HG03469 (cell line): Measurements from ENCODE around the gene TNFRSF1B.

Experiments used
- ATAC-seq: cut with Tn5 transposase; IDR thresholded peaks from one replicate; pipeline ENCODE4 v1.9.1; 2021; ENCODE audit warnings: mild to moderate bottlenecking, moderate library complexity, moderate number of reproducible peaks; ENCODE audit not compliant: unreplicated experiment

Gene TNFRSF1B

DNA sequence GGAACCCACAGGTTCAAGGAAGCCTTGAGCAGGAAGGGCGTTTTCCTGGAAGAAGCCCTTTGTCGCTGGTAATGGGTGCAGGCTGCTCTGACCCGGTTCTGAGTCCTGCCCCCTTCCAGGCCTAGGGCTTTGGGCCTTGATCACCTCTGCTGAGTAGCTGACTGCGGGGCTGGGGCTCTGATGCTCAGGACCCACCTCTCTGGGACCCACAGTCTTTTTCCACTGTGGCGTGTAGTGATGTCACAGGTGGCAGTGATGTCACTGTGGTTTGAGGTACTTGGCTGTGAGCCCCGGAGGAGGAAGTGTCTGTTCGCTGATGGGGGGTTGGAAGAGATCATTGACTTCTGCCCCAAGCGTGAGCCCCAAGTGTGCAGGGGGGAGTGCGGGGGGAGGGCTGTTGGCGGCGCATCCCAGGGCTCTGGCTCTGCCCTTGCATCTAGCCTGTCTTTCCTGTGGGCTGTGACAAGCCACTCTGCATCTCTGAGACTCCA lies 6.9 kb downstream of the TNFRSF1B start:
- no peak for ATAC-seq

DNA sequence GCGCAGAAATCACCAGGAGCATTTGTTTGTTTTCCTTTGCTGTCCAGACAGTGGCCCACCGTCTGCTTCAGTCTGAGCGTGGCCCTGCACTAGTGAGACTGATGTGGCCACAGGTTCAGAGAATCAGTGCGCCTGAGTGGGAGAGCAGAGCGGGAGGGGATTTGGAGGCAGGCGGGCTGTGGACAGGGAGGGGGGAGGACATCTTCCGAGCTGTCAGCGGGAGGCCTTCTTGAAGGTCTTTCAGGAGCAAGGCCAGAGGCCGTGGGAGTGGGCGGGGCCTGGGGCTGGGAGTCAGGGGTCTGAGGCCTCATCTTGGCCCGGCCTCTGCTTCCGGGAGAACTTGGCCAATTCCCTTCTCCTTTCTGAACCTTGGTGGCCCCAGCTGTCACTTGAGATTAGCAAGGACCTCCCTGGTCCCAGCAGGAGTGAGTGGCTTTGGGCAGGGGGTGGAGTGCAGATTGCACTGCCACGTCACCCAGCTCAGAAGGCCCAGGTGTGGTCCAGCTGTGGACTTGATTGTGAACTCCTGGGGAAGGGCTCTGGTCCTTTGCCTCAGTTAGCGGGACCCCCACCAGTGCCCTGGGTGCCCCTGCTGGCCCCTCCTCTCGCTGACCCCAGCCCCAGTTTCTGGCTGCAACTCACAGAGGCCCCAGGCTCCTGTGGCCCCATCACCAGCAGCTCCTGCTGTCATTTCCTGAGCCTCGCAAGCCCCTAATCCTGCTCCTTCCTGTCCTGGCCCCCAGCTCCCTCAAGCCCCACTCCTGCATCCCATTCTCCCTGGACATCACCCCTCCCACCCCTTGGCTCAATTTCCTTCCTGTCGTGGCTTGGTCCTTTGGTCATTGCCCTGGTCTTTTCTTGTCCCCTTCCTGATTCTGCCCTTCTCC lies 8.4 kb downstream of the TNFRSF1B start:
- no peak for ATAC-seq

DNA sequence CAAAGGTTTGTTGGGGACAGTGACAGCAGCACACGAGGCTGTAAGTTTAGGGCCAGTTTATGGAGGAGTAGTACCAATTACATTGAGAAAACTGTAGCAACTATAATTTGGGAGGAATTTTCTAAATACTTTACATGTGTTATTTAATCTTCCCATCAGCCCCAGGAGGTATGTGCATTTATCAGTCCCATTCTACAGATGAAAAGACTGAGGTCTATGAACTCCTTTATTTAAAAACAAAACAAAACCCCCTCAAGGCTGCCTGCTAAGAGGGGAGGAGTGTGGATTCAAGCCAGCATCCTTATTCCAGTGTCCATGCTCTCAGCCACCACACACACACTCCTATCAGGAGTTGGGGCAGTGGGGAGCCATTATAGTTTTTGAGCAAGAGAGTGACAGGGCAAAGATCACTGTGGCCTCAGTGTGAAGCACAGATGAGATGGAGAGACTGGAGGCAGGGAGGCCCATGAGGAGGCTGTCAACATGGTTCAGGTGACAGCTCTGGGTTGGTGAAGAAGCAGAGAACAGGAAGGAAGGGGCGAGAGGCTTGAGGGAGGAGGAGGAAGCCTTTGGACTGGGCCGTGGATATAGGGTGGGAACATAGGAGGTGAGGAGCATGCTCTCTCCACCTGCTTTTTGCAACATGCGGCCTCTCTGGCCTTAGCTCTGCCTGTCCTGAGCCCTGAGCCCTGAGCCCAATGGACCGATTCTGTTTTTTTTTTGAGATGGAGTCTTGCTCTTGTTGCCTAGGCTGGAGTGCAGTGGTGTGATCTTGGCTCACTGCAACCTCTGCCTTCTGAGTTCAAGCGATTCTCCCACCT lies 9.7 kb downstream of the TNFRSF1B start:
- ATAC-seq: no peak

DNA sequence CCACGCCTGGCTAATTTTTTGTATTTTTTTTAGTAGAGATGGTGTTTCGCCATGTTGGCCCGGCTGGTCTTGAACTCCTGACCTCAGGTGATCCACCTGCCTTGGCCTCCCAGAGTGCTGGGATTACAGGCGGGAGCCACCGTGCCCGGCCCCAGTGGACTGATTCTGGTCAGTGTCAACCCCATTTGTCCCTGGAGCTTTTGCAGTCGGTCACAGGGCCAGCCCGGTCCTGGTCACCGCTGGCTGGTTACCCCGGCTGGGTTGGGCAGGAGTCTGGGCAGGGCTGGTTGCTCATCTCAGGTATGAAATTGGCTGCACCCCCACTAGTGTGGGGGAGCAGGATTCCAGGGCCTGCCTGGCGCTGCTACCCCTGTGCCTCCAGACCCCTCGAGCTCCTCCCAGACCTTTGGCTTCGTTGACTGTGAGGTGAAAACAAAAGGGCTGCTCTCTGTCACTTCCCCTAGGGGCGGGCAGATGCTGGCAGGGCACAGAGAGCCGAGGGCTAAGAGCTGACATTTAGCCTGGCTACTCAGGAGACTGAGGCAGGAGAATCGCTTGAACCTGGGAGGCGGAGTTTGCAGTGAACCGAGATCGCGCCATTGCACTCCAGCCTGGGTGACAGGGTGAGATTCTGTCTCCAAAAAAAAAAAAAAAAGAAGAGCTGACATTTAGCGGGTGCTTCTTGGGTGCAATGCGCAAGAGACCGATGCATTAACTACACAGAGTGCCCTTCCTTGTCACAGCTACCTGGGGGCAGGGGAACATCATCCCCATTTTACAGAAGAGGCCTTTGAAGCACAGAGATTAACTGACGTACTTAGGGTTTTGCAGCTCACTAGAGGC lies 10.6 kb downstream of the TNFRSF1B start:
- ATAC-seq: no peak

DNA sequence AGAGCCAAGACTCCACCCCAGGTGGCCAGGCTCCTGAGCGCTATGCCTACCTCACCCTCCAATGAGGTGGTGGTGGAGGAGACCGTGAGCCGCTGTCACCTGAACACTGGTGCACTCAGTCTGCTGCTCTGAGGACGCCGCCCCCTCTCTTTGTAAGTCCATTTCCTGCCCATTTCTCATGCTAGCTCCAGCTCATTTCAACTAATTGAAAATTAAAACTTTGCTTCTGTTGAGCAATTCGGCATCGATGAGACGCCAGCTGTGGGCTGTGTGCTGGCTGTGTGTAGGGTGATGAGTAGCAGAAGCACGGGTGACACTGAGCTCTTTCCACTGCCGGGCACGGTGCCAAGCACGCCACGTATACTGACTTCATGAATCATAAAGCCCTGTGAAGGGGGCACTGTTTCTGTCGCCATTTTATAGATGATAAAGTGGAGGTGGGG lies 11.2 kb downstream of the TNFRSF1B start:
- no peak for ATAC-seq

DNA sequence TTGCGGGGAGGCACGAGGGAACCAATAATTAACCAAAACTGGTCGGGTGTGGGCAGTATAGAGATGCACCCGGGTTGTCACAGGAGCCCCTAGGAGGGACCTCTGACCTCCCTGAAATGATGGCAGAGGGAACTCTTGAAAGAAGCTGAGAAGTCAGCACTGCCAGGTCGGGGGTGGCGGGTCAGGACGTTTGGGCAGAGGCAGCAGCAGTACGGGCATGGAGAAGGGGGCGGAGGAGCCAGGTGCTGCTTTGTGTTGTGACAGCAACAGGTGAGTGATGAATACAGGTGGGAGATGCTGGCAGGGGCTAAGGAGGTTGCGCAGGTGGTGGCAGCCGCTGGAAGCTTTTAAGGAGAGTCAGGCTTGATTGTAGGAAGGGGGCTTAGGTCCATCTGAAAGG lies 11.7 kb downstream of the TNFRSF1B start:
- no peak for ATAC-seq

DNA sequence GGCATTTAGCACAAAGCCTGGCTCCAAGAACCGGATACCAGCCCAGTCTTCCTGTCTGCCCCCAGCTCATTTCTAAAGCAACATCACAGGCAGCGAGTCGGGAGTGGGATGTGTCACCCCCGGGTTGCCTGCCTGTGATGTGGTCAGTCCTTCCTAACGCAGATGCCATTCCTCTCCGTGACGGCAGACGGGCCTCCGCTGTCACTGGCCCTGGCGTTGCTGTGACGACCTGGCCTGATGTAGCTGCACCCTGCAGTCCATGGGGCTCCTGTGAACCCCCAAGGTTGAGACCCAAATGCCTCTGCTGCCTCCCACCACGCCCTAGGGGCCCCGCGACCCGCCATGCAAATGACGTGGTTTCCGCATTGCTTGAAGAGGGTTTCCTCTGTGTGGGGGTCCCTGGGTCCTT lies 12.3 kb downstream of the TNFRSF1B start:
- ATAC-seq: no peak

DNA sequence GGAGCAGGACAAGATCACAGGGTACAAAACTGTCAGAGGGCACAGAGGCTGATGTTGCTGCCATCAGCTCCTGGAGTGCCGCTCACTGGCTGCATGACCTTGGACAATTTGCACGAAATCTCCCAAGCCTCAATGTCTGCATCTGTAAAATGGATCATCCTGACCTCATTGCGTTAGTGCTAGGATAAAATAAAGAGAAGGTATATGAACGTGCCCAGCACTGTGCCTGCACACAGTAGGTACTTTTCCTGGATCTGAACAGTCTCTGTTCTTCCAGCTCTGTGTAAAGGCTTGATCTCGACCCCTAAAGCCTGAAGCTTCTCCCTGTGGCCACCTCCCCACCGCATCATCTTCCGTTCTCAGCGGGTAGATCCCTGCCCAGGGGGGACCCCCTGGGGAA lies 12.9 kb downstream of the TNFRSF1B start:
- ATAC-seq: no peak

DNA sequence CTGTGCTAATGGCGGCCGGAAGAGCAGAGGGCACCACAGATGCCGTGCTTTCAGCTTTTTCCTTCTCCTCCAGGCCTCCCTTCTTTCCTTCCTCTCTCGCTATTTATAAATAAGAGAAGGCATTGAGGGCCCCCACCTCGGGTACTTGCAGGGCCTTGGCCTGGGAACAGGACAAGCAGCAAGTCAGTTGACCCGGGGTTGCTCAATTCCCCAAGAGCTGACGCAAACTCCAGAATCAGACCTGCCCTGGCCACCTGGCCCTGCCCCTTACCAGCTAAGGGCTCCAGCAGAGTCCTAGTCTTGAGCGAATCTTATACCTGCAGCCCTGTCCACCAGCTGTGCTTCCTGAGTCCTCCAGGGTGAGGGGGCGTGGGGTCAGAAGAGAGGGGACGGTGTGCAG lies 13.5 kb downstream of the TNFRSF1B start:
- ATAC-seq: no peak

DNA sequence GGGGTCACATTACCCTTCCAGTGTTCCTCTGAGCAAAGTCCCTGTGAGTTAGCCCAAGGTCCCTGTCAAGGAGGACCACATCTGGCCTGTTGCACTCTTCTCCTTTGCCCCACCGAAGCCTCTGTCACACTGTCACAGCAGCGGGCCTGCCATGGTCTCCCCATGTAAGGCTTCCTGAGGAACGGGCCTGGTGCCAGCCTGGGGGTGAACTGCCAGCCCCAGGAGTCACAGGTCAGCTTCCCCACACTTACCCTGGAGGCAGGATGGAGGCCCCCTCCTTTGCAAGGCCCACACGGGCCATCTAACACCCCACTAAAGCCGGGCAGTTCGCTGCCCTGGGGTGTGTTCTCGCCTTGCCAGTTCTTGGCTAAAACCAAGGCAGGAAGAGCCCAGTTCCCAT lies 14.1 kb downstream of the TNFRSF1B start:
- ATAC-seq: no peak

DNA sequence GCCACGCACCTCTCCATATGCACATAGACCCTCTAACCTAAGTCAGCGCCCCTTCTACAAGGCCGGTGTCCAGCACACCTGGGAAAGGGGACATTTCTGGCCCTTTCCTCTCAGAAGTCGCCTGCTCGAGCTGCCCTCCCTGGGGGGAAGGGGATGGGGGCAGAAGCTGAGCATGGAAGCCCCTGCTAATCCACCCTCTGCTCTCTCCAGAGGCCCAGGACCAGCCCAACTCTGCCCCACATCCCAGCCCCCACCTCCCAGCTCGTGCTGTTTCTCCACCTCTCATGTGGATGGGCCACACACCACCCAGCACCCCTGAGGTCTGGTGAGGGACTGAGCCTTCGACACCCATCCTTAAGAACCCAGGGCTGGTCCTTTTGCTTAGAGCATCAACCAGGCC lies 14.8 kb downstream of the TNFRSF1B start:
- ATAC-seq: no peak

DNA sequence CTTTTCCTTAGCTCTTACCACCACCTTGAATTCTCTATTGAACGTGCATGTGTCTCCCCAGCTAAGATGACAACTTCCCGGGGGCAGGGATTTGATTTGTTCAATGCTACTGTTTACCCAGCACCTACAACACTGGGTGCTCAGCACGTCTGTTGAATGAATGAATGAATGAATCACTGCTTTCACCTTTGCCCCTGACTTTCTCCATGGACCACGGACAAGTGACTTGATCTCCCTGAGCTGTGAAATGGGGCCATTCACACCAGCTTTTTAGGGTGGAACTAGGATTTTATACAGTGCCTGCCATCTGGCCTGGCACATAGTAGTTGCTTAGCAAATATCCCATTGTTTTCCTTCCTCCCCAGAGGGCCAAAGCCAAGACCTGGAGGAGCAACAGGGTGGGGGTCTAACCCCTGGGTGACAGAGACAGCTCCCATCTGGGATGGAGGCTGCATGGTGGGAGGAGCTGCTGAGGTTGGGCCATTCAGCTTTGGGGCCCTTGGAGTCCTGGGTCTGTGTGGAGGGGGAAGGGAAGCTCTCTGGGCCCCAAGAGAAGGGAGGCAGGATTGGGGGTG lies 15.7 kb downstream of the TNFRSF1B start:
- no peak for ATAC-seq

DNA sequence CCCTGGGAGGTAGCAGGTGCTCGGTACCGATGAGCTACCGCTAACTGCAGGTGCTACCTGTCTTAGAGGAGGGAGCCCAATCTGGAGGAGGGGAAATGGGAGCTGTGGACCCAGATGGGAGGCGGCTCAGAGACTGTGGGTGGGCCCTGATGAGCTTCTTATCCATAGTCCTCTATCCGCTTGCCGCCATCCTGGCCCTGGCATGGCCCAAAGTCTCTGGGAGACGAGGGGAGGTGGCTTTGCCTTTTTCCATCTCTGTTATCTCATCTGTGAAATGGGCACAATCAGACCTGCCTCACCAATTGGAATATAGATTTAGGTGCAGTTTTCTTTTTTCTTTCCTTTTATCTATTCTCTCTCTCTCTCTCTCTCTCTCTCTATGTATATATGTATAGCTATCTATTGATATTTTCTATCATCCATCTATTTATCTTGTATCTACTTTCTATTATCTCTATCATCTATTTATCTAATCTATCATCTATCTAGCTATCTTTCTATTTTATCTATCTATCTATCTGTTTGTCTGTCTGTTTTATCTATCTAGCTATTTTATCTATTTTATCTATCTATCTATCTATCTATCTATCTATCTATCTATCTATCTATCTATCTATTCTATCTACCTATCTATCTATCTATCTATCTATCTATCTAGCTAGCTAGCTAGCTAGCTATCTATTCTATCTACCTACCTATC lies 16.5 kb downstream of the TNFRSF1B start:
- no peak for ATAC-seq

DNA sequence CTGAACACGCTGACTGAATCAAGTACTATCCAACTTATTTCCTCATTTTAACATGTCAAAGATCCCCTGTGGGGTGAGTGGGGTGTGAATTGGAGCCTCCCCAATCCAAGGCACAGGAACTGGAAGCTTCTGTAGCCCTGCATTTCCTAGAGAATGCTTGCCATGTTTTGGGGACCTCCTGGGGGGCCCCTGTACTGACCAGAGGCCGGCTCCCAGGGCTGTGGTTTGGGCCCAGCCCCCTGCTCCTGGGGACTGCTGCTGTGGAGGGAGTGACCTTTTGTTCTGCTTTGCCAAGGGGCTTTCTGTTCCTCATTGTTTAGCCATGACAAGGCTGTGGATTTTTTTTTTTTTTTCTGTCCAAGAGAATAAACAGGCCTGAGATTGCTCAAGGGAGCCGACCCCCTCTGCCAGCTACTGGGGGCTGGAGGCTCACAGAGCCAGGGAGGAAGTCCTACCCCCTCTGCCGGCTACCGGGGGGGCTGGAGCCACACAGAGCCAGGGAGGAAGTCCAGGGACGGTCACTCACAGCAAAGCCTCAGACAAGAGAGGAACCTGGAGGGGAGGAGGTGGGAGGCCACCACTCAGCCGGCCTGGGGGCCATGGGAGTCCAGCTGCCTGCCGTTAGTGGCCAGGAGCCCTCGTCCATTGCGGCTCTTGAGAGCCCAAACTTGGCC lies 17.4 kb downstream of the TNFRSF1B start:
- no peak for ATAC-seq

DNA sequence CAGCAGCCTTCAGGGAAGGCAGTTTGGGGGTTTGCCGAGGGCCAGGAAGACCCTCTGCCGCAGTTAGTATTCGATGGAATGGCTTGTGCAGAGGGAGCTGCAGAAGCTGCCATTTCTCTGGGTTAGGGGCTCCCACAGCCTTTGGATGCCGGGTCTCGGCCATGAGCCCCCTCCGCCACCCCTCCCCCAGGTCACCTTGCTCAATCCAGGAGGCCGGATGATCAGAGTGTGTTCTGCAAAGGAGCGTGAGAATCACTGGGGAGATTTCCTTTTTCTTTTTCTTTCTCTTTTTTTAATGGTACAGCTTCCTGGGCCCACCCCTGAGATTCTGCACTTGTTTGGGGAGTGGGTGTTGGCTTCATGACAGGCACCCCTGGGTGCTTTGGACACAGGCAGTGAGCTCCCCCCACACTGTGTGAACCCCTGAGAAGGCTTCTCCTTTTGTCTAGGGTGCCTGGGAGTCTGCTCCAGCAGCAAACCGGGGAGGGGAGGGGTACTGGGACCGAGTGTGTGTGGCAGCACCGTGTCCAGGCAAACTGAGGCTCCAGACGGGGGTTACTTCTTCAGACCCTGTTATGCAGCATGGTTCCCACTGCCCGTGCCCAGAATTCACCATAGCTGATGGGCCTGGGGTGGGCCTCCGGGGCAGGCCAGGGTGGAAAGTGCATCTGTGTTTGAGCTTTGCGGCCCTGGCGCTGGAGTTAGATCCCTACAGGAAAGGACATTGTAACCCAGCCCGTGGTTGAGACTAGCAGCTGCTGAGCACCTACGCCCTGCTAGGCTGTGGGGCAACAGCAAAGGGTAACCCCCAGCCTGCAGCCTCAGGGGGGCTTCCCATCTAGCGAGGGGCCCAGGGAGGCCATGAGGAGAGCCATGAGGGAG lies 18.5 kb downstream of the TNFRSF1B start:
- ATAC-seq: no peak

DNA sequence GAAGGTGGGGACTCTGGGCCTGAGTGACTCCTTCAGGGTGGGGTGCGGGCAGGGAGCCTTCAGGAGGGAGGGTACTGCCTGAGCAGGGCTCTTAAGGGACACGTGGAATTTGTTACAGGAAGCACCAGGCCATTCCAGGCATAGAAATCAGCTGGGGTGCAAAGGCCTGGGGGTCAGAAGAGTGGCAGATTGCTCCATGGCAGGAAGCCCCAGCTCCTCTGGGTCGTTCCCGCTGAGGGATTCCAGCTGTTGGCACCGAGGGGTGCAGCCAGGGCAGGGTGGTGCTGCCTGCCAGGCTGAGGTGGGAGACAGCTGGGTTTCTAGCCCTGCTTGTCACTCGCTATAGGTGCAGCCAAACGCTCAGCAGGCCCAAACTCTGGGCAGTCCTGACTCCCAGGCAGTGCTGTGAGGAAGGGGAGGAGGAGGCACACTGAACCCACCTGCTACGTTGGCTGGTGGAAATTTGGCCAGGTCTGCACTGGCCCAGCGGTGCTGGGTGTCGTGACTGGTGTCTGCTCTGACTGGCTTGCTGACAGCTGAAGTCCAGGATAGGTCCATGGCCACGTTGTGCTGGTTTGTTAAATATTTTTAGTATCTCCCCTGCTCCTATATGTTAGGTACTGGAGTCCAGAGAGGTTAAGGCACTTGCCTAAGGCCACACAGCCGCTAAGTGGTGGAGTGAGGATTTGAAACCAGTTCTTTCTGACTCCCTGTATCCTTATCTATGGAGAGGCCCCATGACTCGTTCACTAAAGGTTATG lies 19.3 kb downstream of the TNFRSF1B start:
- no peak for ATAC-seq

DNA sequence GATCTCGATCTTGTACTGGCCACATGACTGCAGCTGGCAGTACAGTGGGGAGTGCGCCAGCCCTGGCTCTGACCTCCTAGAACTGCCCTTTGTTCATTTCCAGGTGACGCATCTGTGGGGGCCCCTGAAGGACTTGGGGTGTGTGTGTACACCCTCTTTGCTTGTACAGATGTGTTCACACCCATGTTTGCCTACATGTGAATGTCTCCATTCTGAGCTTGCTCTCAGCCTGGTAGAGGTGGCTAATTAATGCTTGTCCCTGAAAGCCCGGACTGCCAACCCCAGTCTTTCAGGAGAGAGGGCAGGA lies 19.8 kb downstream of the TNFRSF1B start:
- no peak for ATAC-seq

DNA sequence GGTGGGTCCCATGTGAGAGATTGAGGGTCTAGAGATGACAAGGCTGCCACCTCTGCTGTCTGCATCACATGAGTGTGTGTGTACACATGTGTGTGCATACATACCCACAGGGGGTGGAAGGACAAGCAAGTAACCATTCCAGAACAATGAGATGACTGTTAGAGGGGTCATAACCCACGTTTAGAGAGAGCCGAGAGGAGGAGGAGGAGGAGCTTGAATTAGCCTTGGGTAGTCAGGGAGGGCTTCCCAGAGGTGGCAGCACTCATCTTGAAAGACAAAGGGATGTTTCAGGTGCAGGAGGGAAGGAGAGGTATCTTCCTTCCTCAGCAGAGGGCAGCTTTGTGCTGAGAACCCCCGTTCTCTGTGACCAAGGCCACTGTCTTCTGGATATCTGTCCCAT lies 21.3 kb downstream of the TNFRSF1B start:
- no peak for ATAC-seq
